ENCODE data around the gene SLC9A5. TPM values are rescaled to one million over a fixed set of nuclear protein-coding genes. Genes with fewer than 3 reads are reported as not detected.

Gene SLC9A5
- total and polyA plus RNA-seq, 9 of the 15 experiments (the other 6 are each of a cell fraction or from before 2014, with no cell fraction given) = 0.06 to 3.1 (median 1.2) TPM

DNA sequence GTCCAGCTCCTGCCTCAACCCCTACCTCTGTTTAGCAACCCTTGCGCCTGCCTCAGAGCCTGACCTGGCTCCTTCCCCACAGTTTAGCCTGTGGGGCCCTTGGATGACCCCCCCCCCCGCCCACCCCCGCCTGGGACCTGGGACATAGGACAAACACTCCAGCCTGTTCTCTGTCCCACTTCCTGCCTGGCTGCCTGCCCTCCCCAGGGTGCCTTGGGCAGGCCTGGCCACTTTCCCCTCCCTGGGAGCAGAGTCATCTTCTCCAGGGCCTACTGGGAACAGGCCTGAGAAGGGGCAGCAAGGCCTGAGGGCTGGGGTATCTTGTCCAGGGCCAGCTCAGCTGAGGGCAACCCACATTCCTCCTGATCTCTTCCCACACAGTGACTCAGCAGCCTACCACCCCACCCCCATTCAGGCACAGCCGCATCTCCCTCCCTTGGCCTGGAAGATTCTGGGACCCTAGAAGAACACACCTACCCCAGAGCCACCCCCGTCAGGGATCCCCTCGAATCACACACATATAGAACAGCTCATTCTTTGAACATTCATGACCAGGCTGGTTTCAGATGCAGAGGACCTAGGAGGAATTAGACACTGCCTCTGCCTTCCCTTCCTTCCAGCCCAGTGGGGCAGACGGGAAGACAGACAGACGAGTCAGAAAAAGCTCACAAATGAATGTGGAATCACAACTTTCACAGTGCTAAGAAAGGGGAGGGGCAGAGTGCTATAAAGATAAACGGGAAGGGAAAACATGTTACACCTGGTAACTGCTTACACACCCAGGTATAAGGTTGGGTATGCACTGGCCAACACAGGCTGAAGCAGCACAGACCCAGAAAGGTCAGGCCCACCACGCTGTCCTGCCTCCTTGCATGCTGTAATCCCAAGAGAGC, 7.5 kb upstream of the SLC9A5 start (continued):
- TF ChIP-seq, protein P1, sequence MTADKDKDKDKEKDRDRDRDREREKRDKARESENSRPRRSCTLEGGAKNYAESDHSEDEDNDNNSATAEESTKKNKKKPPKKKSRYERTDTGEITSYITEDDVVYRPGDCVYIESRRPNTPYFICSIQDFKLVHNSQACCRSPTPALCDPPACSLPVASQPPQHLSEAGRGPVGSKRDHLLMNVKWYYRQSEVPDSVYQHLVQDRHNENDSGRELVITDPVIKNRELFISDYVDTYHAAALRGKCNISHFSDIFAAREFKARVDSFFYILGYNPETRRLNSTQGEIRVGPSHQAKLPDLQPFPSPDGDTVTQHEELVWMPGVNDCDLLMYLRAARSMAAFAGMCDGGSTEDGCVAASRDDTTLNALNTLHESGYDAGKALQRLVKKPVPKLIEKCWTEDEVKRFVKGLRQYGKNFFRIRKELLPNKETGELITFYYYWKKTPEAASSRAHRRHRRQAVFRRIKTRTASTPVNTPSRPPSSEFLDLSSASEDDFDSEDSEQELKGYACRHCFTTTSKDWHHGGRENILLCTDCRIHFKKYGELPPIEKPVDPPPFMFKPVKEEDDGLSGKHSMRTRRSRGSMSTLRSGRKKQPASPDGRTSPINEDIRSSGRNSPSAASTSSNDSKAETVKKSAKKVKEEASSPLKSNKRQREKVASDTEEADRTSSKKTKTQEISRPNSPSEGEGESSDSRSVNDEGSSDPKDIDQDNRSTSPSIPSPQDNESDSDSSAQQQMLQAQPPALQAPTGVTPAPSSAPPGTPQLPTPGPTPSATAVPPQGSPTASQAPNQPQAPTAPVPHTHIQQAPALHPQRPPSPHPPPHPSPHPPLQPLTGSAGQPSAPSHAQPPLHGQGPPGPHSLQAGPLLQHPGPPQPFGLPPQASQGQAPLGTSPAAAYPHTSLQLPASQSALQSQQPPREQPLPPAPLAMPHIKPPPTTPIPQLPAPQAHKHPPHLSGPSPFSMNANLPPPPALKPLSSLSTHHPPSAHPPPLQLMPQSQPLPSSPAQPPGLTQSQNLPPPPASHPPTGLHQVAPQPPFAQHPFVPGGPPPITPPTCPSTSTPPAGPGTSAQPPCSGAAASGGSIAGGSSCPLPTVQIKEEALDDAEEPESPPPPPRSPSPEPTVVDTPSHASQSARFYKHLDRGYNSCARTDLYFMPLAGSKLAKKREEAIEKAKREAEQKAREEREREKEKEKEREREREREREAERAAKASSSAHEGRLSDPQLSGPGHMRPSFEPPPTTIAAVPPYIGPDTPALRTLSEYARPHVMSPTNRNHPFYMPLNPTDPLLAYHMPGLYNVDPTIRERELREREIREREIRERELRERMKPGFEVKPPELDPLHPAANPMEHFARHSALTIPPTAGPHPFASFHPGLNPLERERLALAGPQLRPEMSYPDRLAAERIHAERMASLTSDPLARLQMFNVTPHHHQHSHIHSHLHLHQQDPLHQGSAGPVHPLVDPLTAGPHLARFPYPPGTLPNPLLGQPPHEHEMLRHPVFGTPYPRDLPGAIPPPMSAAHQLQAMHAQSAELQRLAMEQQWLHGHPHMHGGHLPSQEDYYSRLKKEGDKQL (CRISPR knock-in tag; IDR thresholded peaks at IDR 0.05; ENCODE audit: borderline replicate concordance) = no peak
- TF ChIP-seq, protein P2, sequence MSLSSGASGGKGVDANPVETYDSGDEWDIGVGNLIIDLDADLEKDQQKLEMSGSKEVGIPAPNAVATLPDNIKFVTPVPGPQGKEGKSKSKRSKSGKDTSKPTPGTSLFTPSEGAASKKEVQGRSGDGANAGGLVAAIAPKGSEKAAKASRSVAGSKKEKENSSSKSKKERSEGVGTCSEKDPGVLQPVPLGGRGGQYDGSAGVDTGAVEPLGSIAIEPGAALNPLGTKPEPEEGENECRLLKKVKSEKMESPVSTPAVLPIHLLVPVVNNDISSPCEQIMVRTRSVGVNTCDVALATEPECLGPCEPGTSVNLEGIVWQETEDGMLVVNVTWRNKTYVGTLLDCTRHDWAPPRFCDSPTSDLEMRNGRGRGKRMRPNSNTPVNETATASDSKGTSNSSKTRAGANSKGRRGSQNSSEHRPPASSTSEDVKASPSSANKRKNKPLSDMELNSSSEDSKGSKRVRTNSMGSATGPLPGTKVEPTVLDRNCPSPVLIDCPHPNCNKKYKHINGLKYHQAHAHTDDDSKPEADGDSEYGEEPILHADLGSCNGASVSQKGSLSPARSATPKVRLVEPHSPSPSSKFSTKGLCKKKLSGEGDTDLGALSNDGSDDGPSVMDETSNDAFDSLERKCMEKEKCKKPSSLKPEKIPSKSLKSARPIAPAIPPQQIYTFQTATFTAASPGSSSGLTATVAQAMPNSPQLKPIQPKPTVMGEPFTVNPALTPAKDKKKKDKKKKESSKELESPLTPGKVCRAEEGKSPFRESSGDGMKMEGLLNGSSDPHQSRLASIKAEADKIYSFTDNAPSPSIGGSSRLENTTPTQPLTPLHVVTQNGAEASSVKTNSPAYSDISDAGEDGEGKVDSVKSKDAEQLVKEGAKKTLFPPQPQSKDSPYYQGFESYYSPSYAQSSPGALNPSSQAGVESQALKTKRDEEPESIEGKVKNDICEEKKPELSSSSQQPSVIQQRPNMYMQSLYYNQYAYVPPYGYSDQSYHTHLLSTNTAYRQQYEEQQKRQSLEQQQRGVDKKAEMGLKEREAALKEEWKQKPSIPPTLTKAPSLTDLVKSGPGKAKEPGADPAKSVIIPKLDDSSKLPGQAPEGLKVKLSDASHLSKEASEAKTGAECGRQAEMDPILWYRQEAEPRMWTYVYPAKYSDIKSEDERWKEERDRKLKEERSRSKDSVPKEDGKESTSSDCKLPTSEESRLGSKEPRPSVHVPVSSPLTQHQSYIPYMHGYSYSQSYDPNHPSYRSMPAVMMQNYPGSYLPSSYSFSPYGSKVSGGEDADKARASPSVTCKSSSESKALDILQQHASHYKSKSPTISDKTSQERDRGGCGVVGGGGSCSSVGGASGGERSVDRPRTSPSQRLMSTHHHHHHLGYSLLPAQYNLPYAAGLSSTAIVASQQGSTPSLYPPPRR (CRISPR knock-in tag; IDR thresholded peaks at IDR 0.05; ENCODE audit: borderline replicate concordance) = no peak
- TF ChIP-seq, protein P3, sequence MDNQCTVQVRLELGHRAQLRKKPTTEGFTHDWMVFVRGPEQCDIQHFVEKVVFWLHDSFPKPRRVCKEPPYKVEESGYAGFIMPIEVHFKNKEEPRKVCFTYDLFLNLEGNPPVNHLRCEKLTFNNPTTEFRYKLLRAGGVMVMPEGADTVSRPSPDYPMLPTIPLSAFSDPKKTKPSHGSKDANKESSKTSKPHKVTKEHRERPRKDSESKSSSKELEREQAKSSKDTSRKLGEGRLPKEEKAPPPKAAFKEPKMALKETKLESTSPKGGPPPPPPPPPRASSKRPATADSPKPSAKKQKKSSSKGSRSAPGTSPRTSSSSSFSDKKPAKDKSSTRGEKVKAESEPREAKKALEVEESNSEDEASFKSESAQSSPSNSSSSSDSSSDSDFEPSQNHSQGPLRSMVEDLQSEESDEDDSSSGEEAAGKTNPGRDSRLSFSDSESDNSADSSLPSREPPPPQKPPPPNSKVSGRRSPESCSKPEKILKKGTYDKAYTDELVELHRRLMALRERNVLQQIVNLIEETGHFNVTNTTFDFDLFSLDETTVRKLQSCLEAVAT (IDR thresholded peaks at IDR 0.05) = 0 out of 4 replicates have a peak, but pooled peaks of 1 of the 2 experiments have one; percentile 25
- TF ChIP-seq CBX3 (IDR thresholded peaks at IDR 0.05; ENCODE audit: borderline replicate concordance in 1 of 2, low read length in 2 of 2) (no peak), FUS (optimal IDR thresholded peaks at IDR 0.05; ENCODE audit: low read depth, low read length) (no peak), ZZZ3 (IDR thresholded peaks at IDR 0.05) (no peak), SREBF2 (CRISPR knock-in tag; IDR thresholded peaks at IDR 0.05) (no peak), TEAD4 (IDR thresholded peaks at IDR 0.05; ENCODE audit: low read length) (peak; percentile 66; the same call in 1 of the 2 replicates), TEAD4 (CRISPR knock-in tag; IDR thresholded peaks at IDR 0.05; ENCODE audit: borderline replicate concordance) (no peak), TAF9B (IDR thresholded peaks at IDR 0.05; ENCODE audit: partially characterized antibody) (no peak), BACH1 (tag; IDR thresholded peaks at IDR 0.05) (no peak; the same call in 1 of the 2 replicates)
- TF ChIP-seq, protein P4, sequence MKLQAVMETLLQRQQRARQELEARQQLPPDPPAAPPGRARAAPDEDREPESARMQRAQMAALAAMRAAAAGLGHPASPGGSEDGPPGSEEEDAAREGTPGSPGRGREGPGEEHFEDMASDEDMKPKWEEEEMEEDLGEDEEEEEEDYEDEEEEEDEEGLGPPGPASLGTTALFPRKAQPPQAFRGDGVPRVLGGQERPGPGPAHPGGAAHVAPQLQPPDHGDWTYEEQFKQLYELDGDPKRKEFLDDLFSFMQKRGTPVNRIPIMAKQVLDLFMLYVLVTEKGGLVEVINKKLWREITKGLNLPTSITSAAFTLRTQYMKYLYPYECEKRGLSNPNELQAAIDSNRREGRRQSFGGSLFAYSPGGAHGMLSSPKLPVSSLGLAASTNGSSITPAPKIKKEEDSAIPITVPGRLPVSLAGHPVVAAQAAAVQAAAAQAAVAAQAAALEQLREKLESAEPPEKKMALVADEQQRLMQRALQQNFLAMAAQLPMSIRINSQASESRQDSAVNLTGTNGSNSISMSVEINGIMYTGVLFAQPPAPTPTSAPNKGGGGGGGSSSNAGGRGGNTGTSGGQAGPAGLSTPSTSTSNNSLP (IDR thresholded peaks at IDR 0.05; ENCODE audit: borderline replicate concordance, low read depth, low read length) = no peak

Data from K562 (cell line).